RWPE2 (cell line): ENCODE results near the gene FASN.

Experiments
- ATAC-seq: fragments of 200-7000 bp; cut with Tn5 transposase; 3 replicates; pipeline ENCODE4 v1.9.1; 2021; ENCODE audit warnings: low read depth
- DNase-seq: peaks from one replicate; pipeline ENCODE4 v3.0.0-alpha.2; 2020; ENCODE audit warnings: low spot score
- H3K27ac ChIP-seq: fragments of 450-650 bp; 2 replicates; pipeline ENCODE4 v1.5.1; 2017; ENCODE audit warnings: mild to moderate bottlenecking; ENCODE audit not compliant: poor library complexity, severe bottlenecking
- H3K27me3 ChIP-seq: fragments of 250-450 bp; sonication (Bioruptor Pico); 2 replicates; pipeline ENCODE4 v1.5.1; 2021; ENCODE audit warnings: mild to moderate bottlenecking, moderate library complexity; ENCODE audit not compliant: insufficient read depth, poor library complexity, severe bottlenecking
- H3K36me3 ChIP-seq: fragments of 250-450 bp; sonication (Bioruptor Pico); 2 replicates; pipeline ENCODE4 v1.5.1; 2020; ENCODE audit warnings: low read depth, mild to moderate bottlenecking, moderate library complexity
- H3K4me1 ChIP-seq: fragments of 250-450 bp; sonication (Bioruptor Pico); 2 replicates; pipeline ENCODE4 v1.5.1; 2021; ENCODE audit warnings: mild to moderate bottlenecking, moderate library complexity; ENCODE audit not compliant: insufficient read depth, poor library complexity, severe bottlenecking
- H3K4me3 ChIP-seq: fragments of 250-450 bp; sonication (Bioruptor Pico); 2 replicates; pipeline ENCODE4 v1.5.1; 2021; ENCODE audit warnings: mild to moderate bottlenecking, moderate library complexity; ENCODE audit not compliant: severe bottlenecking
- H3K9me3 ChIP-seq: fragments of 250-450 bp; sonication (Bioruptor Pico); 2 replicates; pipeline ENCODE4 v1.5.1; 2021; ENCODE audit warnings: mild to moderate bottlenecking, moderate library complexity; ENCODE audit not compliant: severe bottlenecking
- CTCF ChIP-seq: fragments of 450-650 bp; IDR thresholded peaks from one replicate; pipeline ENCODE4 v1.5.1; 2017; ENCODE audit warnings: mild to moderate bottlenecking, moderate library complexity; ENCODE audit not compliant: poor library complexity, severe bottlenecking

The FASN gene

GRCh38 chr17:82091264-82092066 is 6.6 kb downstream of the FASN start:
- DNase-seq (no peak), ATAC-seq (no peak)
- TF ChIP-seq CTCF: no peak
- Histone ChIP-seq H3K27me3 (no peaks in the 10 kb centered on the region), H3K9me3 (no peaks in the 10 kb centered on the region), H3K27ac (no peak overlapping the region), H3K4me1 (no peaks in the 10 kb centered on the region), H3K36me3 (peaks cover 98% of the 10 kb centered on the region), H3K4me3 (no peak overlapping the region)

GRCh38 chr17:82090549-82091263 is 7.3 kb downstream of the FASN start:
- H3K36me3 ChIP-seq: peaks cover 98% of the 10 kb centered on the region
- H3K27me3 ChIP-seq: no peaks in the 10 kb centered on the region
- ATAC-seq (no peak), DNase-seq (no peak)
- H3K4me3 ChIP-seq: no peak overlapping the region
- no peaks in the 10 kb centered on the region for H3K9me3 ChIP-seq
- H3K27ac ChIP-seq: no peak overlapping the region
- no peaks in the 10 kb centered on the region for H3K4me1 ChIP-seq
- TF ChIP-seq CTCF: no peak

- H3K4me3 ChIP-seq: no peak overlapping the region
- H3K27me3 ChIP-seq: no peaks in the 10 kb centered on the region
- no peak overlapping the region for H3K27ac ChIP-seq
- ATAC-seq (no peak), DNase-seq (no peak)
- H3K36me3 ChIP-seq: peaks cover 98% of the 10 kb centered on the region
- no peaks in the 10 kb centered on the region for H3K9me3 ChIP-seq
- H3K4me1 ChIP-seq: no peaks in the 10 kb centered on the region
- TF ChIP-seq CTCF: no peak
Measured at GRCh38 chr17:82089723-82090548, 8.1 kb downstream of the FASN start.

GRCh38 chr17:82088838-82089722 is 9.0 kb downstream of the FASN start:
- Histone ChIP-seq H3K27me3 (no peaks in the 10 kb centered on the region), H3K36me3 (peaks cover 100% of the 10 kb centered on the region), H3K27ac (no peak overlapping the region), H3K4me1 (no peaks in the 10 kb centered on the region), H3K4me3 (no peak overlapping the region), H3K9me3 (no peaks in the 10 kb centered on the region)
- ATAC-seq (no peak), DNase-seq (no peak)
- no peak for TF ChIP-seq CTCF
